ENCODE measurements around the gene TMEM253. TPM values are rescaled to one million over a fixed set of nuclear protein-coding genes. Genes with fewer than 3 reads are reported as not detected.

TMEM253 gene
- total RNA-seq, 2 donors from 2014 or later, result 0.40 to 0.49 TPM

GRCh38 chr14:21095430-21096205 lies 5.2 kb upstream of the TMEM253 start:
- peaks cover 28% of the 10 kb centered on the region for H3K36me3 ChIP-seq (ENCODE audit: control insufficient read depth, insufficient read depth, low read length)
- no peak overlapping the region for H3K9ac ChIP-seq (ENCODE audit: extremely low read depth, low read length, poor library complexity, severe bottlenecking)
- H3K4me3 ChIP-seq (ENCODE audit: low read length), result no peak overlapping the region
- peaks cover 22% of the 10 kb centered on the region for H3K4me1 ChIP-seq (ENCODE audit: control insufficient read depth, insufficient read depth, low read length)
- TF ChIP-seq CTCF (conservative IDR thresholded peaks at IDR 0.05), result no peak
- Mint-ChIP-seq H3K36me3 (ENCODE audit: low read depth) (peaks cover 20% of the 10 kb centered on the region), H3K4me1 (peaks cover 49% of the 10 kb centered on the region), H3K27ac (no peak overlapping the region), H3K27me3 (ENCODE audit: insufficient read depth) (peaks cover 29% of the 10 kb centered on the region), H3K9me3 (no peaks in the 10 kb centered on the region), H3K4me3 (no peak overlapping the region)
- DNase-seq, result peak; percentile 63
- WGBS, 2 experiments (ENCODE audit: insufficient coverage in 1 of 2, insufficient read length in 1 of 2), result 85 to 87% methylated on average over 4 to 6 of the region's 6 CpGs
- peaks cover 2% of the 10 kb centered on the region for H3K27me3 ChIP-seq (ENCODE audit: control insufficient read depth, insufficient read depth, low read length, poor library complexity, severe bottlenecking)
- peak overlapping the region; percentile 12 for H3K27ac ChIP-seq (ENCODE audit: low read depth, low read length)
- H3K9me3 ChIP-seq (ENCODE audit: control insufficient read depth, low read length), result no peaks in the 10 kb centered on the region

- Histone ChIP-seq H3K9me3 (ENCODE audit: control insufficient read depth, low read length) (no peaks in the 10 kb centered on the region), H3K4me3 (ENCODE audit: low read length) (peak overlapping the region; percentile 87), H3K27me3 (ENCODE audit: control insufficient read depth, insufficient read depth, low read length, poor library complexity, severe bottlenecking) (peaks cover 10% of the 10 kb centered on the region), H3K27ac (ENCODE audit: low read depth, low read length) (peak overlapping the region; percentile 12), H3K9ac (ENCODE audit: extremely low read depth, low read length, poor library complexity, severe bottlenecking) (no peak overlapping the region), H3K4me1 (ENCODE audit: control insufficient read depth, insufficient read depth, low read length) (peaks cover 22% of the 10 kb centered on the region), H3K36me3 (ENCODE audit: control insufficient read depth, insufficient read depth, low read length) (peaks cover 20% of the 10 kb centered on the region)
- H3K9me3 Mint-ChIP-seq, result no peaks in the 10 kb centered on the region
- peaks cover 49% of the 10 kb centered on the region for H3K4me1 Mint-ChIP-seq
- H3K27ac Mint-ChIP-seq, result no peak overlapping the region
- 80 to 91% methylated on average over 1 to 2 of the region's 3 CpGs for WGBS, 2 experiments (ENCODE audit: insufficient coverage in 1 of 2, insufficient read length in 1 of 2)
- no peak for TF ChIP-seq CTCF (conservative IDR thresholded peaks at IDR 0.05)
- H3K27me3 Mint-ChIP-seq (ENCODE audit: insufficient read depth), result peaks cover 37% of the 10 kb centered on the region
- peak; percentile 27 for DNase-seq
- H3K36me3 Mint-ChIP-seq (ENCODE audit: low read depth), result peaks cover 15% of the 10 kb centered on the region
- peak overlapping the region; percentile 75 for H3K4me3 Mint-ChIP-seq
Measured at GRCh38 chr14:21096438-21096837, 4.4 kb upstream of the TMEM253 start.

GRCh38 chr14:21096978-21097635 lies 3.8 kb upstream of the TMEM253 start:
- H3K4me1 Mint-ChIP-seq, result peaks cover 54% of the 10 kb centered on the region
- peak overlapping the region; percentile 94 for H3K27ac ChIP-seq (ENCODE audit: low read depth, low read length)

More at GRCh38 chr14:21096978-21097635, 3.8 kb upstream of the TMEM253 start:
- DNase-seq, result peak; percentile 62
- no peak for TF ChIP-seq CTCF (conservative IDR thresholded peaks at IDR 0.05)
- Histone ChIP-seq H3K27me3 (ENCODE audit: control insufficient read depth, insufficient read depth, low read length, poor library complexity, severe bottlenecking) (peaks cover 10% of the 10 kb centered on the region), H3K36me3 (ENCODE audit: control insufficient read depth, insufficient read depth, low read length) (peaks cover 13% of the 10 kb centered on the region), H3K9me3 (ENCODE audit: control insufficient read depth, low read length) (no peaks in the 10 kb centered on the region), H3K9ac (ENCODE audit: extremely low read depth, low read length, poor library complexity, severe bottlenecking) (peak overlapping the region; percentile 75), H3K4me1 (ENCODE audit: control insufficient read depth, insufficient read depth, low read length) (peaks cover 22% of the 10 kb centered on the region), H3K4me3 (ENCODE audit: low read length) (peak overlapping the region; percentile 87)
- H3K27ac Mint-ChIP-seq, result peak overlapping the region; percentile 78
- H3K4me3 Mint-ChIP-seq, result peak overlapping the region; percentile 75
- H3K27me3 Mint-ChIP-seq (ENCODE audit: insufficient read depth), result peaks cover 43% of the 10 kb centered on the region
- H3K9me3 Mint-ChIP-seq, result no peaks in the 10 kb centered on the region
- H3K36me3 Mint-ChIP-seq (ENCODE audit: low read depth), result peaks cover 12% of the 10 kb centered on the region
- WGBS, 2 experiments (ENCODE audit: insufficient coverage in 1 of 2, insufficient read length in 1 of 2), result 22 to 42% methylated on average over 3 to 10 of the region's 10 CpGs

Data from endodermal cell (in vitro differentiated cells).